ENCODE measurements around the gene CGB1. TPM values are rescaled to one million over a fixed set of nuclear protein-coding genes. Genes with fewer than 3 reads are reported as not detected.

The CGB1 gene
- polyA plus RNA-seq, 2 of the 4 experiments (the other 2 are of a cell fraction), result 0.13 TPM; not detected in 1

- POLR2A ChIA-PET, result interaction anchor here (0.8 to 1.4 kb wide), 2 partner anchors 9 to 17 kb away, joined by 3 to 6 read pairs; partner anchors contain the start of gene RUVBL2
- Histone ChIP-seq H3K9me3 (no peaks in the 10 kb centered on the region), H3K4me3 (no peak overlapping the region), H3K27ac (no peak overlapping the region), H3K4me1 (no peaks in the 10 kb centered on the region), H3K4me2 (no peak overlapping the region)
- no peak for FAIRE-seq
- CTCF ChIA-PET, result interaction anchor here (1.0 to 21.8 kb wide), 2 partner anchors 15 to 87 kb away, joined by 4 to 408 read pairs; partner anchors contain the start of genes GYS1 and RUVBL2
- no peak for TF ChIP-seq NR3C1 (IDR thresholded peaks at IDR 0.05)
- no peak for TF ChIP-seq NFE2L2 (conservative IDR thresholded peaks at IDR 0.05; ENCODE audit: low read length)
- TF ChIP-seq ZNF302 (CRISPR knock-in tag; IDR thresholded peaks at IDR 0.05), result no peak
- TF ChIP-seq, protein P1, sequence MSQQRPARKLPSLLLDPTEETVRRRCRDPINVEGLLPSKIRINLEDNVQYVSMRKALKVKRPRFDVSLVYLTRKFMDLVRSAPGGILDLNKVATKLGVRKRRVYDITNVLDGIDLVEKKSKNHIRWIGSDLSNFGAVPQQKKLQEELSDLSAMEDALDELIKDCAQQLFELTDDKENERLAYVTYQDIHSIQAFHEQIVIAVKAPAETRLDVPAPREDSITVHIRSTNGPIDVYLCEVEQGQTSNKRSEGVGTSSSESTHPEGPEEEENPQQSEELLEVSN (IDR thresholded peaks at IDR 0.05; ENCODE audit: borderline replicate concordance, low read depth), result no peak
- TF ChIP-seq TFCP2L1 (CRISPR knock-in tag; IDR thresholded peaks at IDR 0.05), result no peak
- no peak for TF ChIP-seq RARB (CRISPR knock-in tag; IDR thresholded peaks at IDR 0.05)
- TF ChIP-seq, protein P2, sequence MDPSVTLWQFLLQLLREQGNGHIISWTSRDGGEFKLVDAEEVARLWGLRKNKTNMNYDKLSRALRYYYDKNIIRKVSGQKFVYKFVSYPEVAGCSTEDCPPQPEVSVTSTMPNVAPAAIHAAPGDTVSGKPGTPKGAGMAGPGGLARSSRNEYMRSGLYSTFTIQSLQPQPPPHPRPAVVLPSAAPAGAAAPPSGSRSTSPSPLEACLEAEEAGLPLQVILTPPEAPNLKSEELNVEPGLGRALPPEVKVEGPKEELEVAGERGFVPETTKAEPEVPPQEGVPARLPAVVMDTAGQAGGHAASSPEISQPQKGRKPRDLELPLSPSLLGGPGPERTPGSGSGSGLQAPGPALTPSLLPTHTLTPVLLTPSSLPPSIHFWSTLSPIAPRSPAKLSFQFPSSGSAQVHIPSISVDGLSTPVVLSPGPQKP (IDR thresholded peaks at IDR 0.05; ENCODE audit: low read depth, low read length), result no peak
- no peak for TF ChIP-seq ZC3H11A (IDR thresholded peaks at IDR 0.05)
- no peak for TF ChIP-seq KDM5A (IDR thresholded peaks at IDR 0.05)
- no peak for TF ChIP-seq EHF (CRISPR knock-in tag; IDR thresholded peaks at IDR 0.05)
- TF ChIP-seq TP53 (CRISPR knock-in tag; IDR thresholded peaks at IDR 0.05), result no peak
- no peak for ATAC-seq
- no peak for DNase-seq (ENCODE audit: low read depth in 1 of 2, low spot score in 1 of 2)
- WGBS (ENCODE audit: missing lambda C conversion rate), result 92% methylated on average over 18 of the region's 18 CpGs
Observed at GRCh38 chr19:49010453-49010852, 26.2 kb downstream of the CGB1 start.

DNA sequence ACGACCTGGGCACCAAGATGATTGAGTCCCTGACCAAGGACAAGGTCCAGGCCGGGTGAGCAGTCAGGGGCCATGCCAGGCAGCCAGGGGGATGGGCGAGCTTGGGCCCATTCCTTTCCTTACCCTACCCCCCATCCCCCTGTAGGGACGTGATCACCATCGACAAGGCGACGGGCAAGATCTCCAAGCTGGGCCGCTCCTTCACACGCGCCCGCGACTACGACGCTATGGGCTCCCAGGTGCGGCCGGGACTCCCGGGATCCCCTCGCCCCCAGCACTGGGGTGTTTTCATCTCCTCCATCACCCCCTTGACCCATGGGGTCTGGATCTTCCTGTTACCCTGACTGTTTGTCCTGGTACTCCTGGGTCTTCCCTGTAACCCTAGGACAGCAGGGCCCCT, 26.9 kb downstream of the CGB1 start:
- Histone ChIP-seq H3K4me1 (no peaks in the 10 kb centered on the region), H3K27ac (no peak overlapping the region), H3K9me3 (no peaks in the 10 kb centered on the region), H3K4me3 (no peak overlapping the region), H3K4me2 (no peak overlapping the region)
- POLR2A ChIA-PET, result interaction anchor here (0.8 to 1.4 kb wide), 2 partner anchors 10 to 16 kb away, joined by 3 to 6 read pairs; partner anchors contain the start of gene RUVBL2
- WGBS (ENCODE audit: missing lambda C conversion rate), result 94% methylated on average over 18 of the region's 18 CpGs
- DNase-seq (ENCODE audit: low read depth in 1 of 2, low spot score in 1 of 2) (no peak), ATAC-seq (no peak), FAIRE-seq (no peak)
- TF ChIP-seq NR3C1 (IDR thresholded peaks at IDR 0.05), result no peak
- TF ChIP-seq HOXB13 (CRISPR knock-in tag; IDR thresholded peaks at IDR 0.05; ENCODE audit: low read depth), result no peak
- no peak for TF ChIP-seq BHLHE40 (IDR thresholded peaks at IDR 0.05; ENCODE audit: low read depth, low read length)
- no peak for TF ChIP-seq TFCP2L1 (CRISPR knock-in tag; IDR thresholded peaks at IDR 0.05)
- no peak for TF ChIP-seq TP53 (CRISPR knock-in tag; IDR thresholded peaks at IDR 0.05)
- no peak for TF ChIP-seq HOXB5 (CRISPR knock-in tag; IDR thresholded peaks at IDR 0.05)
- TF ChIP-seq, protein P2 (IDR thresholded peaks at IDR 0.05; ENCODE audit: low read depth, low read length), result no peak
- no peak for TF ChIP-seq EHF (CRISPR knock-in tag; IDR thresholded peaks at IDR 0.05)
- TF ChIP-seq JUNB (IDR thresholded peaks at IDR 0.05), result no peak
- TF ChIP-seq CBX8 (IDR thresholded peaks at IDR 0.05), result no peak
- TF ChIP-seq RFX5 (IDR thresholded peaks at IDR 0.05), result no peak
- no peak for TF ChIP-seq KDM5A (IDR thresholded peaks at IDR 0.05)
- TF ChIP-seq NFE2L2 (conservative IDR thresholded peaks at IDR 0.05; ENCODE audit: low read length), result no peak
- no peak for TF ChIP-seq FOSB (CRISPR knock-in tag; IDR thresholded peaks at IDR 0.05)
- TF ChIP-seq PBX3 (IDR thresholded peaks at IDR 0.05), result no peak
- no peak for TF ChIP-seq NPAS2 (CRISPR knock-in tag; IDR thresholded peaks at IDR 0.05; ENCODE audit: borderline replicate concordance)
- no peak for TF ChIP-seq ZNF302 (CRISPR knock-in tag; IDR thresholded peaks at IDR 0.05)
- CTCF ChIA-PET, result interaction anchor here (0.6 to 21.8 kb wide), 11 partner anchors 9 to 991 kb away, joined by 3 to 408 read pairs (median 4); partner anchors contain the start of genes GYS1 and RUVBL2
